ENCODE results near the gene BICD1. TPM values are rescaled to one million over a fixed set of nuclear protein-coding genes. Genes with fewer than 3 reads are reported as not detected.

The BICD1 gene
- total and polyA plus RNA-seq, 2 of the 13 experiments (the other 11 are each of a cell fraction or from before 2014, with no cell fraction given) = 4.5 to 5.2 TPM

GRCh38 chr12:32146074-32146873 lies 39.6 kb downstream of the BICD1 start:
- H3K9me3 ChIP-seq (ENCODE audit: low read length) = no peaks in the 10 kb centered on the region
- no peaks in the 10 kb centered on the region for H3K36me3 ChIP-seq (replicated peaks in 1 of 2; ENCODE audit: control insufficient read depth in 1 of 2, insufficient read depth in 2 of 2, low read length in 2 of 2)
- TF ChIP-seq TBP (CRISPR knock-in tag; IDR thresholded peaks at IDR 0.05) (no peak), HNRNPK (IDR thresholded peaks at IDR 0.05; ENCODE audit: low read depth, low read length, poor library complexity, severe bottlenecking) (peak; percentile 73)
- H3K27ac ChIP-seq (ENCODE audit: extremely low read length, insufficient read depth, low read length) = no peak overlapping the region
- H3K4me1 ChIP-seq (ENCODE audit: insufficient read depth, low read length) = peaks cover 16% of the 10 kb centered on the region
- H3K4me3 ChIP-seq (replicated peaks in 1 of 3; ENCODE audit: insufficient read depth in 1 of 3, low read depth in 2 of 3, low read length in 3 of 3) = no peak overlapping the region
- no peaks in the 10 kb centered on the region for H3K27me3 ChIP-seq (ENCODE audit: control insufficient read depth in 1 of 2, insufficient read depth in 2 of 2, low read length in 2 of 2)
- peaks cover 1% of the 10 kb centered on the region for H3K79me2 ChIP-seq (ENCODE audit: insufficient read depth, low read length)
- intact Hi-C loops (cut with micrococcal nuclease; ENCODE audit: unreplicated experiment) = no loop called here
- ChIA-PET POLR2A (no interaction called here), CTCF (ENCODE audit: low intra/inter-chr PET ratio, low total read pairs) (no interaction called here)
- no peak overlapping the region for H3K9ac ChIP-seq (ENCODE audit: insufficient read depth, low read depth, low read length)
- WGBS (ENCODE audit: low lambda C conversion rate) = 74% methylated on average over 5 of the region's 5 CpGs
- no peak for FAIRE-seq
- no TSS peak for BruUV-seq (replicated peaks)
- ATAC-seq = no peak
- H3K4me2 ChIP-seq (ENCODE audit: low read depth, low read length) = no peak overlapping the region
- no peak overlapping the region for H2AFZ ChIP-seq (ENCODE audit: low read length)
- DNase-seq (ENCODE audit: low spot score) = no peak
- in situ Hi-C loops (cut with HindIII; ENCODE audit: extremely low pct_ligation_motif_present, low pct_unique_long_range_greater_than_20kb) = no loop called here
- no peaks in the 10 kb centered on the region for H4K20me1 ChIP-seq (ENCODE audit: insufficient read depth, low read length)

GRCh38 chr12:32148372-32148771 lies 41.7 kb downstream of the BICD1 start:
- ATAC-seq (no peak), FAIRE-seq (no peak), DNase-seq (ENCODE audit: low spot score) (no peak)
- H3K4me2 ChIP-seq (ENCODE audit: low read depth, low read length) = no peak overlapping the region
- H3K79me2 ChIP-seq (ENCODE audit: insufficient read depth, low read length) = peaks cover 1% of the 10 kb centered on the region
- H3K9ac ChIP-seq (ENCODE audit: insufficient read depth, low read depth, low read length) = no peak overlapping the region
- ChIA-PET POLR2A (no interaction called here), CTCF (ENCODE audit: low intra/inter-chr PET ratio, low total read pairs) (no interaction called here)
- no peak overlapping the region for H3K4me3 ChIP-seq (replicated peaks in 1 of 3; ENCODE audit: insufficient read depth in 1 of 3, low read depth in 2 of 3, low read length in 3 of 3)
- in situ Hi-C loops (cut with HindIII; ENCODE audit: extremely low pct_ligation_motif_present, low pct_unique_long_range_greater_than_20kb) (no loop called here), intact Hi-C loops (cut with micrococcal nuclease; ENCODE audit: unreplicated experiment) (no loop called here)
- no peaks in the 10 kb centered on the region for H4K20me1 ChIP-seq (ENCODE audit: insufficient read depth, low read length)
- 93% methylated on average over 4 of the region's 4 CpGs for WGBS (ENCODE audit: low lambda C conversion rate)
- H3K27ac ChIP-seq (ENCODE audit: extremely low read length, insufficient read depth, low read length) = no peak overlapping the region
- no peak overlapping the region for H2AFZ ChIP-seq (ENCODE audit: low read length)
- no peak for TF ChIP-seq ZNF383 (CRISPR knock-in tag; IDR thresholded peaks at IDR 0.05; ENCODE audit: borderline replicate concordance)
- TF ChIP-seq ZNF556 (CRISPR knock-in tag; IDR thresholded peaks at IDR 0.05; ENCODE audit: borderline replicate concordance) = no peak
- TF ChIP-seq TEAD2 (CRISPR knock-in tag; IDR thresholded peaks at IDR 0.05) = no peak
- no peak for TF ChIP-seq ZBTB7A (CRISPR knock-in tag; IDR thresholded peaks at IDR 0.05)
- TF ChIP-seq ATF3 (CRISPR knock-in tag; IDR thresholded peaks at IDR 0.05) = no peak
- no peak for TF ChIP-seq ZNF503 (CRISPR knock-in tag; IDR thresholded peaks at IDR 0.05)
- TF ChIP-seq NR2F2 (IDR thresholded peaks at IDR 0.05; ENCODE audit: borderline replicate concordance, low read depth) = no peak
- no peak for TF ChIP-seq JUNB (CRISPR knock-in tag; IDR thresholded peaks at IDR 0.05; ENCODE audit: borderline replicate concordance)
- TF ChIP-seq ARNT (IDR thresholded peaks at IDR 0.05) = no peak
- TF ChIP-seq KAT7 (CRISPR knock-in tag; IDR thresholded peaks at IDR 0.05; ENCODE audit: borderline replicate concordance) = no peak
- TF ChIP-seq GZF1 (CRISPR knock-in tag; IDR thresholded peaks at IDR 0.05) = no peak
- no peaks in the 10 kb centered on the region for H3K36me3 ChIP-seq (replicated peaks in 1 of 2; ENCODE audit: control insufficient read depth in 1 of 2, insufficient read depth in 2 of 2, low read length in 2 of 2)
- no TSS peak for BruUV-seq (replicated peaks)
- no peaks in the 10 kb centered on the region for H3K4me1 ChIP-seq (ENCODE audit: insufficient read depth, low read length)
- no peaks in the 10 kb centered on the region for H3K27me3 ChIP-seq (ENCODE audit: control insufficient read depth in 1 of 2, insufficient read depth in 2 of 2, low read length in 2 of 2)
- H3K9me3 ChIP-seq (ENCODE audit: low read length) = no peaks in the 10 kb centered on the region

Data from HepG2 (cell line).